Measurements from ENCODE around the gene RAB22A. TPM values are rescaled to one million over a fixed set of nuclear protein-coding genes. Genes with fewer than 3 reads are reported as not detected.
A peak's percentile ranks its signal among the peaks of the same experiment; 100 is the strongest.

RAB22A gene
- total RNA-seq, 1 experiment from 2014 or later: 18.4 TPM

GRCh38 chr20:58307270-58307669 lies 2.2 kb upstream of the RAB22A start:
- intact Hi-C loops (cut with micrococcal nuclease): loop anchor here (2.0 to 5.0 kb wide), 2 partner anchors 54 to 345 kb away; partner anchors contain the start of gene STX16
- ChIA-PET CTCF (interaction anchor here (0.7 to 1.3 kb wide), 3 partner anchors 29 to 73 kb away, joined by 3 read pairs; no protein-coding TSS in a partner anchor), POLR2A (interaction anchor here (1.1 to 1.9 kb wide), 3 partner anchors 11 to 345 kb away, joined by 5 read pairs; partner anchors contain the start of gene VAPB)
- Mint-ChIP-seq H3K4me3 (ENCODE audit: unreplicated experiment) (peak overlapping the region; percentile 21), H3K4me1 (ENCODE audit: insufficient read depth, unreplicated experiment) (peaks cover 8% of the 10 kb centered on the region), H3K36me3 (ENCODE audit: insufficient read depth, unreplicated experiment) (peaks cover 14% of the 10 kb centered on the region), H3K27ac (ENCODE audit: low read depth, unreplicated experiment) (peak overlapping the region; percentile 77), H3K9me3 (ENCODE audit: unreplicated experiment) (no peaks in the 10 kb centered on the region), H3K27me3 (ENCODE audit: insufficient read depth, unreplicated experiment) (no peaks in the 10 kb centered on the region)
- BruUV-seq (replicated peaks): no TSS peak
- DNase-seq (ENCODE audit: unreplicated experiment): no peak
- no peak for TF ChIP-seq CTCF (IDR thresholded peaks at IDR 0.05; ENCODE audit: unreplicated experiment)

GRCh38 chr20:58308290-58308679 lies 1.2 kb upstream of the RAB22A start:
- H3K27me3 Mint-ChIP-seq (ENCODE audit: insufficient read depth, unreplicated experiment): no peaks in the 10 kb centered on the region
- ChIA-PET POLR2A (interaction anchor here (0.6 to 1.1 kb wide), 3 partner anchors 25 to 1711 kb away, joined by 3 to 4 read pairs (median 3); partner anchors contain the start of gene VAPB), CTCF (interaction anchor here (0.6 to 1.3 kb wide), 6 partner anchors 20 to 1787 kb away, joined by 3 to 4 read pairs (median 3); partner anchors contain the start of gene STX16)
- H3K4me1 Mint-ChIP-seq (ENCODE audit: insufficient read depth, unreplicated experiment): peaks cover 14% of the 10 kb centered on the region
- H3K9me3 Mint-ChIP-seq (ENCODE audit: unreplicated experiment): no peaks in the 10 kb centered on the region
- intact Hi-C loops (cut with micrococcal nuclease): loop anchor here (5.0 kb wide), 1 partner anchor 344 kb away; the partner anchor contains the start of gene STX16
- H3K36me3 Mint-ChIP-seq (ENCODE audit: insufficient read depth, unreplicated experiment): peaks cover 24% of the 10 kb centered on the region
- BruUV-seq (replicated peaks): TSS peak; percentile 32
- DNase-seq (ENCODE audit: unreplicated experiment): no peak
- peak overlapping the region; percentile 67 for H3K27ac Mint-ChIP-seq (ENCODE audit: low read depth, unreplicated experiment)
- peak overlapping the region; percentile 71 for H3K4me3 Mint-ChIP-seq (ENCODE audit: unreplicated experiment)
- no peak for TF ChIP-seq CTCF (IDR thresholded peaks at IDR 0.05; ENCODE audit: unreplicated experiment)

GRCh38 chr20:58308680-58309527 lies 611 bp upstream of the RAB22A start:
- DNase-seq (ENCODE audit: unreplicated experiment): peak; percentile 36
- ChIA-PET POLR2A (interaction anchor here (0.6 to 2.0 kb wide), 7 partner anchors 24 to 1712 kb away, joined by 3 to 15 read pairs (median 4); partner anchors contain the start of genes STX16 and VAPB), CTCF (interaction anchor here (0.6 to 1.1 kb wide), 4 partner anchors 21 to 1786 kb away, joined by 3 to 4 read pairs (median 3); partner anchors contain the start of gene STX16)
- intact Hi-C loops (cut with micrococcal nuclease): loop anchor here (5.0 kb wide), 1 partner anchor 343 kb away; the partner anchor contains the start of gene STX16
- no TSS peak for BruUV-seq (replicated peaks)
- H3K36me3 Mint-ChIP-seq (ENCODE audit: insufficient read depth, unreplicated experiment): peaks cover 27% of the 10 kb centered on the region
- H3K27me3 Mint-ChIP-seq (ENCODE audit: insufficient read depth, unreplicated experiment): no peaks in the 10 kb centered on the region
- H3K4me1 Mint-ChIP-seq (ENCODE audit: insufficient read depth, unreplicated experiment): peaks cover 18% of the 10 kb centered on the region
- peak overlapping the region; percentile 71 for H3K4me3 Mint-ChIP-seq (ENCODE audit: unreplicated experiment)
- peak overlapping the region; percentile 67 for H3K27ac Mint-ChIP-seq (ENCODE audit: low read depth, unreplicated experiment)
- no peak for TF ChIP-seq CTCF (IDR thresholded peaks at IDR 0.05; ENCODE audit: unreplicated experiment)
- H3K9me3 Mint-ChIP-seq (ENCODE audit: unreplicated experiment): no peaks in the 10 kb centered on the region

GRCh38 chr20:58310291-58310782 lies 822 bp downstream of the RAB22A start:
- H3K4me1 Mint-ChIP-seq (ENCODE audit: insufficient read depth, unreplicated experiment): peaks cover 23% of the 10 kb centered on the region
- ChIA-PET CTCF (interaction anchor here (0.7 kb wide), 1 partner anchor 137 kb away, joined by 6 read pairs; no protein-coding TSS in a partner anchor), POLR2A (interaction anchor here (0.6 to 2.0 kb wide), 21 partner anchors 11 to 1681 kb away, joined by 3 to 15 read pairs (median 3); partner anchors contain the start of genes STX16 and TFAP2C)
- peak overlapping the region; percentile 71 for H3K27ac Mint-ChIP-seq (ENCODE audit: low read depth, unreplicated experiment)
- BruUV-seq (replicated peaks): TSS peak; percentile 37
- DNase-seq (ENCODE audit: unreplicated experiment): peak; percentile 28
- intact Hi-C loops (cut with micrococcal nuclease): loop anchor here (5.0 kb wide), 1 partner anchor 73 kb away; no protein-coding TSS in a partner anchor
- no peaks in the 10 kb centered on the region for H3K9me3 Mint-ChIP-seq (ENCODE audit: unreplicated experiment)
- no peaks in the 10 kb centered on the region for H3K27me3 Mint-ChIP-seq (ENCODE audit: insufficient read depth, unreplicated experiment)
- peak overlapping the region; percentile 82 for H3K4me3 Mint-ChIP-seq (ENCODE audit: unreplicated experiment)
- peaks cover 42% of the 10 kb centered on the region for H3K36me3 Mint-ChIP-seq (ENCODE audit: insufficient read depth, unreplicated experiment)
- no peak for TF ChIP-seq CTCF (IDR thresholded peaks at IDR 0.05; ENCODE audit: unreplicated experiment)
